ENCODE data around the gene HOXB7.

DNA sequence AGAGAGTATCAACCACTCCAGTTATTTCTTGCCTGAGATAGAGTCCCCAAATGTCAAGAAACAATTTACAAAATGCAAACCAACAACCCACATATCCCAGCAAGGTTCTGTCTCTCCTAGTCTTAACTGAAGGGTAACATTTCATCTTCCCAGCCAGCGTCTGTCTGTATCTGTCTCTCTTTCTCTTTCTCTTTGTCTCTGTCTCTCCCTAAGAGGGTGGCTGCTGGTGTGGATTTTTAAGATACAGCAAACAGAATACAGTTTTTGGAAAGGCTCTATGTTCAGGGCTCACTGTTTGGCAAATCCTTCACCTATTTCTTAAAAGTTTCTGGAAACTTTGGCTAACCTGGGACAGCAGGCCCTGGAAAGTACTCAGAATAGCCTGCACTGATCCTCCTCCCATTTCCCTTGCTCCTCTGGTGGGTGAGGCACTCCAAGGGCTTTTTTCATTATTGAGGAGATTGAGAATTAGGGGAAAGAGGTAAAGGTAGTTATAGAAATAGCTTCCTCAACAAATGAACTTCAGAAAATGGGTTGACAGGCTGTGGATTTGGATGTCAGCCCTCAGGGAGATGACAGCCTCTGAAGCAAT lies 38.9 kb downstream of the HOXB7 start:
- TF ChIP-seq, protein P1, sequence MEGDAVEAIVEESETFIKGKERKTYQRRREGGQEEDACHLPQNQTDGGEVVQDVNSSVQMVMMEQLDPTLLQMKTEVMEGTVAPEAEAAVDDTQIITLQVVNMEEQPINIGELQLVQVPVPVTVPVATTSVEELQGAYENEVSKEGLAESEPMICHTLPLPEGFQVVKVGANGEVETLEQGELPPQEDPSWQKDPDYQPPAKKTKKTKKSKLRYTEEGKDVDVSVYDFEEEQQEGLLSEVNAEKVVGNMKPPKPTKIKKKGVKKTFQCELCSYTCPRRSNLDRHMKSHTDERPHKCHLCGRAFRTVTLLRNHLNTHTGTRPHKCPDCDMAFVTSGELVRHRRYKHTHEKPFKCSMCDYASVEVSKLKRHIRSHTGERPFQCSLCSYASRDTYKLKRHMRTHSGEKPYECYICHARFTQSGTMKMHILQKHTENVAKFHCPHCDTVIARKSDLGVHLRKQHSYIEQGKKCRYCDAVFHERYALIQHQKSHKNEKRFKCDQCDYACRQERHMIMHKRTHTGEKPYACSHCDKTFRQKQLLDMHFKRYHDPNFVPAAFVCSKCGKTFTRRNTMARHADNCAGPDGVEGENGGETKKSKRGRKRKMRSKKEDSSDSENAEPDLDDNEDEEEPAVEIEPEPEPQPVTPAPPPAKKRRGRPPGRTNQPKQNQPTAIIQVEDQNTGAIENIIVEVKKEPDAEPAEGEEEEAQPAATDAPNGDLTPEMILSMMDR (IDR thresholded peaks at IDR 0.05): no peak
- TF ChIP-seq, protein P2, sequence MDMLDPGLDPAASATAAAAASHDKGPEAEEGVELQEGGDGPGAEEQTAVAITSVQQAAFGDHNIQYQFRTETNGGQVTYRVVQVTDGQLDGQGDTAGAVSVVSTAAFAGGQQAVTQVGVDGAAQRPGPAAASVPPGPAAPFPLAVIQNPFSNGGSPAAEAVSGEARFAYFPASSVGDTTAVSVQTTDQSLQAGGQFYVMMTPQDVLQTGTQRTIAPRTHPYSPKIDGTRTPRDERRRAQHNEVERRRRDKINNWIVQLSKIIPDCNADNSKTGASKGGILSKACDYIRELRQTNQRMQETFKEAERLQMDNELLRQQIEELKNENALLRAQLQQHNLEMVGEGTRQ (CRISPR knock-in tag; IDR thresholded peaks at IDR 0.05): no peak
- no peak for TF ChIP-seq NR3C1 (CRISPR knock-in tag; conservative IDR thresholded peaks at IDR 0.05; ENCODE audit: low read depth)
- TF ChIP-seq, protein P3, sequence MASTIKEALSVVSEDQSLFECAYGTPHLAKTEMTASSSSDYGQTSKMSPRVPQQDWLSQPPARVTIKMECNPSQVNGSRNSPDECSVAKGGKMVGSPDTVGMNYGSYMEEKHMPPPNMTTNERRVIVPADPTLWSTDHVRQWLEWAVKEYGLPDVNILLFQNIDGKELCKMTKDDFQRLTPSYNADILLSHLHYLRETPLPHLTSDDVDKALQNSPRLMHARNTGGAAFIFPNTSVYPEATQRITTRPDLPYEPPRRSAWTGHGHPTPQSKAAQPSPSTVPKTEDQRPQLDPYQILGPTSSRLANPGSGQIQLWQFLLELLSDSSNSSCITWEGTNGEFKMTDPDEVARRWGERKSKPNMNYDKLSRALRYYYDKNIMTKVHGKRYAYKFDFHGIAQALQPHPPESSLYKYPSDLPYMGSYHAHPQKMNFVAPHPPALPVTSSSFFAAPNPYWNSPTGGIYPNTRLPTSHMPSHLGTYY (CRISPR knock-in tag; IDR thresholded peaks at IDR 0.05): no peak
- TF ChIP-seq, protein P4, sequence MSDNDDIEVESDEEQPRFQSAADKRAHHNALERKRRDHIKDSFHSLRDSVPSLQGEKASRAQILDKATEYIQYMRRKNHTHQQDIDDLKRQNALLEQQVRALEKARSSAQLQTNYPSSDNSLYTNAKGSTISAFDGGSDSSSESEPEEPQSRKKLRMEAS (CRISPR knock-in tag; IDR thresholded peaks at IDR 0.05): no peak
- TF ChIP-seq, protein P5, sequence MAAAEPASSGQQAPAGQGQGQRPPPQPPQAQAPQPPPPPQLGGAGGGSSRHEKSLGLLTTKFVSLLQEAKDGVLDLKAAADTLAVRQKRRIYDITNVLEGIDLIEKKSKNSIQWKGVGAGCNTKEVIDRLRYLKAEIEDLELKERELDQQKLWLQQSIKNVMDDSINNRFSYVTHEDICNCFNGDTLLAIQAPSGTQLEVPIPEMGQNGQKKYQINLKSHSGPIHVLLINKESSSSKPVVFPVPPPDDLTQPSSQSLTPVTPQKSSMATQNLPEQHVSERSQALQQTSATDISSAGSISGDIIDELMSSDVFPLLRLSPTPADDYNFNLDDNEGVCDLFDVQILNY (CRISPR knock-in tag; IDR thresholded peaks at IDR 0.05): no peak
- no peak for TF ChIP-seq ZNF232 (CRISPR knock-in tag; IDR thresholded peaks at IDR 0.05)
- TF ChIP-seq ZNF423 (CRISPR knock-in tag; IDR thresholded peaks at IDR 0.05): no peak
